MCF 10A (cell line): ENCODE measurements around the gene AGAP5. TPM values are rescaled to one million over a fixed set of nuclear protein-coding genes. Genes with fewer than 3 reads are reported as not detected.

Experiments
- BruUV-seq: library from RNA; stranded (reverse); fragments of 400-500 nt; replicated peaks from 2 replicates; lab custom pipeline; 2021; lab: Mats Ljungman, UMichigan
- CTCF ChIA-PET: fragments of 300-600 bp; sonication (Branson Sonifier 250); formaldehyde crosslinking; extraction: SDS; loops from one replicate; lab custom pipeline; 2021; ENCODE audit warnings: antibody characterized with exemption, inconsistent platforms; lab: Yijun Ruan, JAX
- POLR2A ChIA-PET: fragments of 300-600, 350-650 bp; sonication (Branson Sonifier 250); formaldehyde crosslinking; extraction: SDS; loops from one replicate; lab custom pipeline; 2020; ENCODE audit warnings: antibody characterized with exemption, inconsistent platforms; lab: Yijun Ruan, JAX
- DNase-seq: peaks from one replicate; pipeline ENCODE4 v3.0.0-alpha.2; 2018; ENCODE audit not compliant: unreplicated experiment
- H3K27ac Mint-ChIP-seq: one replicate; pipeline ENCODE4 v1.8.0; 2022; ENCODE audit warnings: mild to moderate bottlenecking, low read depth, mixed read lengths; ENCODE audit not compliant: unreplicated experiment
- H3K27me3 Mint-ChIP-seq: one replicate; pipeline ENCODE4 v1.8.0; 2022; ENCODE audit warnings: mixed read lengths; ENCODE audit not compliant: insufficient read depth, unreplicated experiment
- H3K36me3 Mint-ChIP-seq: one replicate; pipeline ENCODE4 v1.8.0; 2022; ENCODE audit warnings: mild to moderate bottlenecking, moderate library complexity, mixed read lengths; ENCODE audit not compliant: insufficient read depth, unreplicated experiment
- H3K4me1 Mint-ChIP-seq: one replicate; pipeline ENCODE4 v1.8.0; 2022; ENCODE audit warnings: mixed read lengths; ENCODE audit not compliant: insufficient read depth, unreplicated experiment
- H3K4me3 Mint-ChIP-seq: one replicate; pipeline ENCODE4 v1.8.0; 2022; ENCODE audit warnings: mild to moderate bottlenecking, moderate library complexity, mixed read lengths; ENCODE audit not compliant: unreplicated experiment
- H3K9me3 Mint-ChIP-seq: one replicate; pipeline ENCODE4 v1.8.0; 2022; ENCODE audit warnings: mixed read lengths; ENCODE audit not compliant: unreplicated experiment
- CTCF ChIP-seq: fragments of 200-600 bp; IDR thresholded peaks from one replicate; pipeline ENCODE4 v1.8.0; 2022; ENCODE audit warnings: antibody characterized with exemption, mild to moderate bottlenecking; ENCODE audit not compliant: unreplicated experiment
- intact Hi-C: fragments of 100-400 bp; cut with micrococcal nuclease; formaldehyde crosslinking; loops from 2 replicates; pipeline ENCODE4 v1.14.1; 2022
- total RNA-seq: library from RNA; stranded (reverse); gene quantifications from 2 replicates; pipeline ENCODE4 v1.2.3, GENCODE V29; 2022

Gene AGAP5
- total RNA-seq, 1 experiment from 2014 or later, result 16.0 TPM

GRCh38 chr10:73644767-73645166 is 53.1 kb downstream of the AGAP5 start:
- POLR2A ChIA-PET, result interaction anchor here (0.6 kb wide), 1 partner anchor 137 kb away, joined by 3 read pairs; the partner anchor contains the start of gene CHCHD1
- CTCF ChIA-PET, result interaction anchor here (0.5 to 16.0 kb wide), 19 partner anchors 17 to 1119 kb away, joined by 3 to 222 read pairs (median 5); no protein-coding TSS in a partner anchor
- DNase-seq, result no peak
- intact Hi-C loops, result loop anchor here (1.0 to 5.0 kb wide), 3 partner anchors 115 to 380 kb away; partner anchors contain the start of gene ANXA7
- H3K4me1 Mint-ChIP-seq, result peaks cover 7% of the 10 kb centered on the region
- H3K36me3 Mint-ChIP-seq, result no peaks in the 10 kb centered on the region
- no peaks in the 10 kb centered on the region for H3K9me3 Mint-ChIP-seq
- no peak for TF ChIP-seq CTCF
- no peak overlapping the region for H3K4me3 Mint-ChIP-seq
- H3K27me3 Mint-ChIP-seq, result no peaks in the 10 kb centered on the region
- H3K27ac Mint-ChIP-seq, result no peak overlapping the region
- no TSS peak for BruUV-seq

GRCh38 chr10:73644015-73644743 is 53.7 kb downstream of the AGAP5 start:
- Mint-ChIP-seq H3K27me3 (no peaks in the 10 kb centered on the region), H3K4me1 (peaks cover 7% of the 10 kb centered on the region), H3K27ac (no peak overlapping the region), H3K36me3 (no peaks in the 10 kb centered on the region), H3K4me3 (no peak overlapping the region), H3K9me3 (no peaks in the 10 kb centered on the region)
- DNase-seq, result peak; percentile 75
- POLR2A ChIA-PET, result interaction anchor here (0.6 to 1.6 kb wide), 6 partner anchors 16 to 152 kb away, joined by 3 to 10 read pairs (median 3); no protein-coding TSS in a partner anchor
- intact Hi-C loops, result loop anchor here (1.0 to 5.0 kb wide), 3 partner anchors 115 to 380 kb away; partner anchors contain the start of gene ANXA7
- CTCF ChIA-PET, result interaction anchor here (0.5 to 16.0 kb wide), 32 partner anchors 9 to 1691 kb away, joined by 3 to 222 read pairs (median 4); partner anchors contain the start of gene PPP3CB
- TF ChIP-seq CTCF, result peak; percentile 85
- BruUV-seq, result no TSS peak

GRCh38 chr10:73643362-73643761 is 54.5 kb downstream of the AGAP5 start:
- peaks cover 7% of the 10 kb centered on the region for H3K4me1 Mint-ChIP-seq
- H3K27me3 Mint-ChIP-seq, result no peaks in the 10 kb centered on the region
- H3K9me3 Mint-ChIP-seq, result no peaks in the 10 kb centered on the region

More at GRCh38 chr10:73643362-73643761, 54.5 kb downstream of the AGAP5 start:
- ChIA-PET CTCF (interaction anchor here (0.6 to 16.0 kb wide), 30 partner anchors 8 to 1690 kb away, joined by 3 to 222 read pairs (median 4); partner anchors contain the start of gene PPP3CB), POLR2A (interaction anchor here (0.7 to 1.6 kb wide), 4 partner anchors 15 to 135 kb away, joined by 3 to 10 read pairs (median 3); no protein-coding TSS in a partner anchor)
- no peak overlapping the region for H3K27ac Mint-ChIP-seq
- BruUV-seq, result no TSS peak
- H3K36me3 Mint-ChIP-seq, result no peaks in the 10 kb centered on the region
- no peak for TF ChIP-seq CTCF
- intact Hi-C loops, result loop anchor here (5.0 kb wide), 1 partner anchor 231 kb away; the partner anchor contains the start of gene ANXA7
- no peak for DNase-seq
- no peak overlapping the region for H3K4me3 Mint-ChIP-seq
